ENCODE results near the gene IL2RA.
A peak's percentile ranks its signal among the peaks of the same experiment; 100 is the strongest.

The IL2RA gene

GRCh38 chr10:6053816-6054631, 8.1 kb downstream of the IL2RA start:
- Mint-ChIP-seq H3K27me3 (no peaks in the 10 kb centered on the region), H3K4me1 (peaks cover 90% of the 10 kb centered on the region), H3K36me3 (peaks cover 17% of the 10 kb centered on the region), H3K9me3 (no peaks in the 10 kb centered on the region), H3K27ac (peak overlapping the region; percentile 97), H3K4me3 (peak overlapping the region; percentile 68)
- no peak for ATAC-seq

GRCh38 chr10:6053303-6053702, 8.9 kb downstream of the IL2RA start:
- no peak for ATAC-seq
- peak overlapping the region; percentile 71 for H3K4me3 Mint-ChIP-seq
- peaks cover 90% of the 10 kb centered on the region for H3K4me1 Mint-ChIP-seq
- peak overlapping the region; percentile 97 for H3K27ac Mint-ChIP-seq
- H3K36me3 Mint-ChIP-seq, result peaks cover 17% of the 10 kb centered on the region
- H3K9me3 Mint-ChIP-seq, result no peaks in the 10 kb centered on the region
- no peaks in the 10 kb centered on the region for H3K27me3 Mint-ChIP-seq

- Mint-ChIP-seq H3K27me3 (no peaks in the 10 kb centered on the region), H3K9me3 (no peaks in the 10 kb centered on the region), H3K4me3 (peak overlapping the region; percentile 71), H3K36me3 (peaks cover 23% of the 10 kb centered on the region), H3K27ac (peak overlapping the region; percentile 97), H3K4me1 (peaks cover 89% of the 10 kb centered on the region)
- ATAC-seq, result peak; percentile 73
Measured at GRCh38 chr10:6052247-6053221, 9.6 kb downstream of the IL2RA start.

- no peaks in the 10 kb centered on the region for H3K9me3 Mint-ChIP-seq
- peaks cover 89% of the 10 kb centered on the region for H3K4me1 Mint-ChIP-seq
- peaks cover 23% of the 10 kb centered on the region for H3K36me3 Mint-ChIP-seq
- ATAC-seq, result peak; percentile 88
- H3K4me3 Mint-ChIP-seq, result peak overlapping the region; percentile 87
- peak overlapping the region; percentile 97 for H3K27ac Mint-ChIP-seq
- no peaks in the 10 kb centered on the region for H3K27me3 Mint-ChIP-seq
Measured at GRCh38 chr10:6050801-6051445, 11.2 kb downstream of the IL2RA start.

GRCh38 chr10:6049031-6049400, 13.2 kb downstream of the IL2RA start:
- H3K27ac Mint-ChIP-seq, result peak overlapping the region; percentile 97
- no peak for ATAC-seq
- no peaks in the 10 kb centered on the region for H3K9me3 Mint-ChIP-seq
- H3K27me3 Mint-ChIP-seq, result no peaks in the 10 kb centered on the region
- no peak overlapping the region for H3K4me3 Mint-ChIP-seq
- H3K36me3 Mint-ChIP-seq, result peaks cover 13% of the 10 kb centered on the region
- peaks cover 94% of the 10 kb centered on the region for H3K4me1 Mint-ChIP-seq

GRCh38 chr10:6048281-6049030, 13.7 kb downstream of the IL2RA start:
- H3K9me3 Mint-ChIP-seq, result no peaks in the 10 kb centered on the region
- H3K4me1 Mint-ChIP-seq, result peaks cover 93% of the 10 kb centered on the region
- peaks cover 10% of the 10 kb centered on the region for H3K36me3 Mint-ChIP-seq
- H3K27me3 Mint-ChIP-seq, result no peaks in the 10 kb centered on the region
- H3K27ac Mint-ChIP-seq, result peak overlapping the region; percentile 97
- no peak overlapping the region for H3K4me3 Mint-ChIP-seq
- no peak for ATAC-seq

GRCh38 chr10:6047847-6048246, 14.3 kb downstream of the IL2RA start:
- H3K9me3 Mint-ChIP-seq, result no peaks in the 10 kb centered on the region
- peaks cover 93% of the 10 kb centered on the region for H3K4me1 Mint-ChIP-seq
- no peak overlapping the region for H3K4me3 Mint-ChIP-seq
- H3K36me3 Mint-ChIP-seq, result peaks cover 10% of the 10 kb centered on the region
- peak overlapping the region; percentile 97 for H3K27ac Mint-ChIP-seq
- H3K27me3 Mint-ChIP-seq, result no peaks in the 10 kb centered on the region
- no peak for ATAC-seq

- ATAC-seq, result no peak
- Mint-ChIP-seq H3K36me3 (peaks cover 10% of the 10 kb centered on the region), H3K27me3 (no peaks in the 10 kb centered on the region), H3K4me3 (no peak overlapping the region), H3K27ac (peak overlapping the region; percentile 87), H3K4me1 (peaks cover 85% of the 10 kb centered on the region), H3K9me3 (no peaks in the 10 kb centered on the region)
Measured at GRCh38 chr10:6046773-6047611, 15.2 kb downstream of the IL2RA start.

GRCh38 chr10:6045878-6046772, 16.0 kb downstream of the IL2RA start:
- Mint-ChIP-seq H3K9me3 (no peaks in the 10 kb centered on the region), H3K27ac (peak overlapping the region; percentile 87)

GRCh38 chr10:6045314-6045848, 16.8 kb downstream of the IL2RA start:
- H3K9me3 Mint-ChIP-seq, result no peaks in the 10 kb centered on the region
- peak overlapping the region; percentile 56 for H3K4me3 Mint-ChIP-seq
- no peaks in the 10 kb centered on the region for H3K27me3 Mint-ChIP-seq
- peak overlapping the region; percentile 87 for H3K27ac Mint-ChIP-seq
- peaks cover 71% of the 10 kb centered on the region for H3K4me1 Mint-ChIP-seq
- ATAC-seq, result peak; percentile 56
- peaks cover 10% of the 10 kb centered on the region for H3K36me3 Mint-ChIP-seq

More at GRCh38 chr10:6045878-6046772, 16.0 kb downstream of the IL2RA start:
- Mint-ChIP-seq H3K27me3 (no peaks in the 10 kb centered on the region), H3K36me3 (peaks cover 10% of the 10 kb centered on the region), H3K4me3 (peak overlapping the region; percentile 56), H3K4me1 (peaks cover 79% of the 10 kb centered on the region)
- ATAC-seq, result no peak

- Mint-ChIP-seq H3K27me3 (no peaks in the 10 kb centered on the region), H3K4me1 (peaks cover 67% of the 10 kb centered on the region), H3K4me3 (peak overlapping the region; percentile 56), H3K27ac (peak overlapping the region; percentile 87), H3K36me3 (peaks cover 12% of the 10 kb centered on the region), H3K9me3 (no peaks in the 10 kb centered on the region)
- peak; percentile 76 for ATAC-seq
Measured at GRCh38 chr10:6044751-6045313, 17.3 kb downstream of the IL2RA start.

GRCh38 chr10:6044060-6044459, 18.1 kb downstream of the IL2RA start:
- Mint-ChIP-seq H3K4me3 (peak overlapping the region; percentile 56), H3K36me3 (peaks cover 15% of the 10 kb centered on the region), H3K9me3 (no peaks in the 10 kb centered on the region), H3K27ac (peak overlapping the region; percentile 87), H3K4me1 (peaks cover 67% of the 10 kb centered on the region), H3K27me3 (no peaks in the 10 kb centered on the region)
- ATAC-seq, result peak; percentile 69

Data from stimulated activated memory B cell treated with anti-CD40 and anti-IgM and Interleukin-4, amounts not matched to agents 10 μg/mL and 1 μg/mL and 100 μg/mL, for 72 hours (primary cell).